ENCODE results near the gene RPGRIP1L.
A peak's percentile ranks its signal among the peaks of the same experiment; 100 is the strongest.

RPGRIP1L gene

GRCh38 chr16:53703590-53704444, at the start of gene RPGRIP1L, which contains the start of gene FTO:
Gene RPGRIP1L, minus strand, starts transcription at chr16:53703859. Its CDS starts 3,136 bp downstream, at chr16:53700723.
Gene FTO, plus strand, starts transcription at chr16:53704156.
- DNase-seq: peak; percentile 96

- no peak for DNase-seq
These were observed 49.8 kb upstream of the RPGRIP1L start for GRCh38 chr16:53753431-53753830.

GRCh38 chr16:53752560-53752959, 48.9 kb upstream of the RPGRIP1L start:
- no peak for DNase-seq

GRCh38 chr16:53745753-53746266, 42.2 kb upstream of the RPGRIP1L start:
- DNase-seq: no peak

- no peak for DNase-seq
These were observed 41.4 kb upstream of the RPGRIP1L start for GRCh38 chr16:53745086-53745485.

GRCh38 chr16:53744449-53744848, 40.8 kb upstream of the RPGRIP1L start:
- DNase-seq: no peak

GRCh38 chr16:53743149-53743566, 39.5 kb upstream of the RPGRIP1L start:
- DNase-seq: no peak

GRCh38 chr16:53741546-53741945, 37.9 kb upstream of the RPGRIP1L start:
- no peak for DNase-seq

- no peak for DNase-seq
These were observed 37.4 kb upstream of the RPGRIP1L start for GRCh38 chr16:53740933-53741531.

- no peak for DNase-seq
These were observed 36.8 kb upstream of the RPGRIP1L start for GRCh38 chr16:53740476-53740875.

GRCh38 chr16:53737552-53737951, 33.9 kb upstream of the RPGRIP1L start:
- DNase-seq: no peak

- DNase-seq: no peak
These were observed 32.6 kb upstream of the RPGRIP1L start for GRCh38 chr16:53736297-53736696.

GRCh38 chr16:53734908-53735307, 31.2 kb upstream of the RPGRIP1L start:
- DNase-seq: no peak

- DNase-seq: no peak
These were observed 28.8 kb upstream of the RPGRIP1L start for GRCh38 chr16:53732296-53732929.

GRCh38 chr16:53730693-53731092, 27.0 kb upstream of the RPGRIP1L start:
- no peak for DNase-seq

- no peak for DNase-seq
These were observed 23.0 kb upstream of the RPGRIP1L start for GRCh38 chr16:53726625-53727024.

- no peak for DNase-seq
These were observed 17.4 kb upstream of the RPGRIP1L start for GRCh38 chr16:53721017-53721416.

- DNase-seq: no peak
These were observed 13.9 kb upstream of the RPGRIP1L start for GRCh38 chr16:53717577-53717976.

- no peak for DNase-seq
These were observed 11.3 kb upstream of the RPGRIP1L start for GRCh38 chr16:53715023-53715384.

GRCh38 chr16:53714205-53715022, 10.8 kb upstream of the RPGRIP1L start:
- DNase-seq: peak; percentile 1

GRCh38 chr16:53713403-53714204, 9.9 kb upstream of the RPGRIP1L start:
- DNase-seq: no peak

GRCh38 chr16:53712065-53712464, 8.4 kb upstream of the RPGRIP1L start:
- no peak for DNase-seq

Measured in NCI-H1694 treated with DMSO at 0.1 percent for 48 hours (cell line).